BE2C (cell line): ENCODE measurements around the gene CHM.
"Not testable (repeated sequence)": the region's sequence is repeated elsewhere in the genome, so short reads cannot be mapped to it uniquely, and the experiment has no call there.

Experiments used
- DNase-seq: peaks from one replicate; pipeline ENCODE4 v3.0.0-alpha.2; 2020
- H3K27me3 ChIP-seq: fragments of 250-450 bp; sonication (Bioruptor Pico); 2 replicates; pipeline ENCODE4 v1.5.1; 2020; ENCODE audit warnings: mild to moderate bottlenecking
- H3K36me3 ChIP-seq: fragments of 250-450 bp; sonication (Bioruptor Pico); 2 replicates; pipeline ENCODE4 v1.5.1; 2020; ENCODE audit warnings: mild to moderate bottlenecking
- H3K4me1 ChIP-seq: fragments of 250-450 bp; sonication (Bioruptor Pico); 2 replicates; pipeline ENCODE4 v1.5.1; 2020
- H3K4me3 ChIP-seq: 2 replicates; pipeline ENCODE4 v1.5.1; 2011; ENCODE audit warnings: low read depth, low read length
- H3K9me3 ChIP-seq: fragments of 250-450 bp; sonication (Bioruptor Pico); 2 replicates; pipeline ENCODE4 v1.5.1; 2020
- CTCF ChIP-seq: IDR thresholded peaks from 2 replicates; pipeline ENCODE4 v1.5.1; 2012; ENCODE audit warnings: mild to moderate bottlenecking, low read depth, low read length

Gene CHM

GRCh38 chrX:85993539-85994197 lies 53.7 kb downstream of the CHM start:
- no peak for TF ChIP-seq CTCF
- no peak for DNase-seq
- H3K9me3 ChIP-seq: no peaks in the 10 kb centered on the region
- H3K27me3 ChIP-seq: no peaks in the 10 kb centered on the region
- no peaks in the 10 kb centered on the region for H3K36me3 ChIP-seq
- peaks cover 6% of the 10 kb centered on the region; the same call in 1 of the 2 replicates for H3K4me1 ChIP-seq
- H3K4me3 ChIP-seq: peak overlapping the region; percentile 27

- Histone ChIP-seq H3K27me3 (no peaks in the 10 kb centered on the region), H3K36me3 (no peaks in the 10 kb centered on the region), H3K4me3 (no peak overlapping the region), H3K9me3 (no peaks in the 10 kb centered on the region), H3K4me1 (peaks cover 6% of the 10 kb centered on the region; the same call in 1 of the 2 replicates)
- no peak for TF ChIP-seq CTCF
- peak; percentile 13 for DNase-seq
Observed at GRCh38 chrX:85992811-85993229, 54.5 kb downstream of the CHM start.

GRCh38 chrX:85988353-85988752 lies 59.0 kb downstream of the CHM start:
- Histone ChIP-seq H3K4me3 (no peak overlapping the region), H3K36me3 (no peaks in the 10 kb centered on the region), H3K4me1 (peaks cover 6% of the 10 kb centered on the region; the same call in 1 of the 2 replicates), H3K27me3 (no peaks in the 10 kb centered on the region), H3K9me3 (no peaks in the 10 kb centered on the region)
- DNase-seq: no peak
- no peak for TF ChIP-seq CTCF

- TF ChIP-seq CTCF: no peak
- H3K4me1 ChIP-seq: no peaks in the 10 kb centered on the region
Observed at GRCh38 chrX:85980286-85980685, 67.1 kb downstream of the CHM start.

GRCh38 chrX:85977218-85977617 lies 70.1 kb downstream of the CHM start:
- no peak for DNase-seq
- no peaks in the 10 kb centered on the region for H3K36me3 ChIP-seq
- no peak overlapping the region for H3K4me3 ChIP-seq
- no peaks in the 10 kb centered on the region for H3K27me3 ChIP-seq
- H3K9me3 ChIP-seq: no peaks in the 10 kb centered on the region
- H3K4me1 ChIP-seq: no peaks in the 10 kb centered on the region
- no peak for TF ChIP-seq CTCF

More at GRCh38 chrX:85980286-85980685, 67.1 kb downstream of the CHM start:
- Histone ChIP-seq H3K4me3 (no peak overlapping the region), H3K9me3 (no peaks in the 10 kb centered on the region), H3K27me3 (no peaks in the 10 kb centered on the region), H3K36me3 (no peaks in the 10 kb centered on the region)
- DNase-seq: no peak

- H3K36me3 ChIP-seq, DNase-seq, H3K4me1 ChIP-seq, H3K27me3 ChIP-seq, H3K4me3 ChIP-seq, H3K9me3 ChIP-seq: not testable (repeated sequence)
Observed at GRCh38 chrX:85972351-85972750, 75.0 kb downstream of the CHM start.
